Measurements from ENCODE around the gene SOS2. TPM values are rescaled to one million over a fixed set of nuclear protein-coding genes. Genes with fewer than 3 reads are reported as not detected.

SOS2 gene
- polyA plus RNA-seq, 3 donors, result 9.3 to 24.3 (median 12.0) TPM

DNA sequence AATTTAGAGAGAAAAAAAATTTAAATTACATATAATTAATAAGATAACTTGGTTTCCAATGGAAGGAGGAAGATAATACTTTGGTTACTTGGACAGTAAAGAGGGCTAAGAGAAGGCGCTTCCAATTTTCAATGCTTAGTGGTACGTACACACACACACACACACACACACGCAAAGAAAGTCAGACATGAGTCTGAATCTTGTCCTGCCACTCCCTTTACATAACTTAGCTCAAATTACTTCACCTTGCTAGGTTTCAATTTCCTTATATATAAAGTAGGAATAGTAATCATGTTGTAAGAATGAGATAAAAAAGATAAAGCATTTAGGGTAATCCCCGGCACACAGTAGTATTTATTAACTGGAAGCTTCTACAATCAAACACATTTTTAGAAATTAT is 75.3 kb downstream of the SOS2 start:
- H3K9me3 Mint-ChIP-seq, result no peaks in the 10 kb centered on the region
- TF ChIP-seq, protein P1, sequence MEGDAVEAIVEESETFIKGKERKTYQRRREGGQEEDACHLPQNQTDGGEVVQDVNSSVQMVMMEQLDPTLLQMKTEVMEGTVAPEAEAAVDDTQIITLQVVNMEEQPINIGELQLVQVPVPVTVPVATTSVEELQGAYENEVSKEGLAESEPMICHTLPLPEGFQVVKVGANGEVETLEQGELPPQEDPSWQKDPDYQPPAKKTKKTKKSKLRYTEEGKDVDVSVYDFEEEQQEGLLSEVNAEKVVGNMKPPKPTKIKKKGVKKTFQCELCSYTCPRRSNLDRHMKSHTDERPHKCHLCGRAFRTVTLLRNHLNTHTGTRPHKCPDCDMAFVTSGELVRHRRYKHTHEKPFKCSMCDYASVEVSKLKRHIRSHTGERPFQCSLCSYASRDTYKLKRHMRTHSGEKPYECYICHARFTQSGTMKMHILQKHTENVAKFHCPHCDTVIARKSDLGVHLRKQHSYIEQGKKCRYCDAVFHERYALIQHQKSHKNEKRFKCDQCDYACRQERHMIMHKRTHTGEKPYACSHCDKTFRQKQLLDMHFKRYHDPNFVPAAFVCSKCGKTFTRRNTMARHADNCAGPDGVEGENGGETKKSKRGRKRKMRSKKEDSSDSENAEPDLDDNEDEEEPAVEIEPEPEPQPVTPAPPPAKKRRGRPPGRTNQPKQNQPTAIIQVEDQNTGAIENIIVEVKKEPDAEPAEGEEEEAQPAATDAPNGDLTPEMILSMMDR (IDR thresholded peaks at IDR 0.05), result no peak
- peaks cover 57 to 71% of the 10 kb centered on the region in 2 donors for H3K36me3 Mint-ChIP-seq
- H3K27ac Mint-ChIP-seq, result no peak overlapping the region
- H3K27me3 Mint-ChIP-seq (ENCODE audit: low read depth in 3 of 3), result no peaks in the 10 kb centered on the region
- H4K20me1 ChIP-seq (ENCODE audit: insufficient read depth, low read length), result no peaks in the 10 kb centered on the region
- H3K9me3 ChIP-seq (replicated peaks in 1 of 2; ENCODE audit: control insufficient read depth in 1 of 2, insufficient read depth in 1 of 2, low read length in 2 of 2), result no peaks in the 10 kb centered on the region
- no peak overlapping the region for H2AFZ ChIP-seq (ENCODE audit: insufficient read depth, low read depth, low read length, poor library complexity, severe bottlenecking)
- H3K4me3 ChIP-seq (replicated peaks in 1 of 3; ENCODE audit: low read depth in 2 of 3, low read length in 3 of 3), result no peak overlapping the region
- no peaks in the 10 kb centered on the region for H3K27me3 ChIP-seq (ENCODE audit: control insufficient read depth in 2 of 2, insufficient read depth in 2 of 2, low read length in 2 of 2)
- H3K9ac ChIP-seq (ENCODE audit: insufficient read depth, low read length, poor library complexity, severe bottlenecking), result no peak overlapping the region
- H3K4me1 Mint-ChIP-seq, result no peaks in the 10 kb centered on the region
- no peak for DNase-seq
- H3K4me2 ChIP-seq (replicated peaks; ENCODE audit: extremely low read depth, low read length, poor library complexity, severe bottlenecking), result no peak overlapping the region
- H3K4me1 ChIP-seq (ENCODE audit: control insufficient read depth in 1 of 2, insufficient read depth in 2 of 2, low read length in 2 of 2), result no peaks in the 10 kb centered on the region
- peaks cover 88 to 96% of the 10 kb centered on the region in 2 donors for H3K36me3 ChIP-seq (replicated peaks in 1 of 2; ENCODE audit: control insufficient read depth in 1 of 2, insufficient read depth in 2 of 2, low read length in 2 of 2)
- H3K4me3 Mint-ChIP-seq, result no peak overlapping the region
- no peak overlapping the region for H3K27ac ChIP-seq (ENCODE audit: low read depth in 1 of 2, low read length in 2 of 2)
- no peaks in the 10 kb centered on the region for H3K79me2 ChIP-seq (ENCODE audit: insufficient read depth, low read length)
- intact Hi-C loops (cut with micrococcal nuclease), result no loop called here
- no CpG with 5 or more reads among the region's 4 CpGs for WGBS (ENCODE audit: insufficient coverage)

DNA sequence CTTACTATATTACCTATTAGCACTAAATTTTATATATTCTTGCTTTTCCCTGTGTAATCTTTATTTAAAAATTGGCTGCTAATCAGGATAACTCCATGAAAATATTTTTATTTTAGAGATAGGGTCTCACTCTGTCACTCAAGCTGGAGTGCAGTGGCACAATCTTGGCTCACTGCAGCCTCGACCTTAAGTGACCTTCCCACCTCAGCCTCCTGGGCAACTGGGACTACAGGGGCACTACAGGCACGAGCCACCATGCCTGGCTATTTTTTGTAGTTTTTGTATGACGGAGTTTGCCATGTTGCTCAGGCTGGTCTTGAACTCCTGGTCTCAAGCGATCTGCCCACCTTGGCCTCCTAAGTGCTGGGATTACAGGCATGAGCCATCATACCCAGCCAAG is 82.6 kb downstream of the SOS2 start:
- H3K4me3 ChIP-seq (replicated peaks in 1 of 3; ENCODE audit: low read depth in 2 of 3, low read length in 3 of 3), result no peak overlapping the region
- H2AFZ ChIP-seq (ENCODE audit: insufficient read depth, low read depth, low read length, poor library complexity, severe bottlenecking), result no peak overlapping the region
- H4K20me1 ChIP-seq (ENCODE audit: insufficient read depth, low read length), result peaks cover 3% of the 10 kb centered on the region
- no CpG with 5 or more reads among the region's 4 CpGs for WGBS (ENCODE audit: insufficient coverage)
- no peaks in the 10 kb centered on the region for H3K27me3 ChIP-seq (ENCODE audit: control insufficient read depth in 2 of 2, insufficient read depth in 2 of 2, low read length in 2 of 2)
- no peaks in the 10 kb centered on the region for H3K4me1 ChIP-seq (ENCODE audit: control insufficient read depth in 1 of 2, insufficient read depth in 2 of 2, low read length in 2 of 2)
- TF ChIP-seq, protein P1 (IDR thresholded peaks at IDR 0.05), result no peak
- intact Hi-C loops (cut with micrococcal nuclease), result no loop called here
- H3K9me3 ChIP-seq (replicated peaks in 1 of 2; ENCODE audit: control insufficient read depth in 1 of 2, insufficient read depth in 1 of 2, low read length in 2 of 2), result no peaks in the 10 kb centered on the region
- Mint-ChIP-seq H3K9me3 (no peaks in the 10 kb centered on the region), H3K4me1 (no peaks in the 10 kb centered on the region), H3K27me3 (ENCODE audit: low read depth in 3 of 3) (no peaks in the 10 kb centered on the region), H3K4me3 (no peak overlapping the region), H3K27ac (peak overlapping the region in 1 of 7 donors; percentile 26), H3K36me3 (peaks cover 57 to 80% of the 10 kb centered on the region in 2 donors)
- no peaks in the 10 kb centered on the region for H3K79me2 ChIP-seq (ENCODE audit: insufficient read depth, low read length)
- no peak overlapping the region for H3K4me2 ChIP-seq (replicated peaks; ENCODE audit: extremely low read depth, low read length, poor library complexity, severe bottlenecking)
- no peak overlapping the region for H3K9ac ChIP-seq (ENCODE audit: insufficient read depth, low read length, poor library complexity, severe bottlenecking)
- H3K36me3 ChIP-seq (replicated peaks in 1 of 2; ENCODE audit: control insufficient read depth in 1 of 2, insufficient read depth in 2 of 2, low read length in 2 of 2), result peaks cover 70 to 91% of the 10 kb centered on the region in 2 donors
- no peak overlapping the region for H3K27ac ChIP-seq (ENCODE audit: low read depth in 1 of 2, low read length in 2 of 2)
- no peak for DNase-seq

All from CD14-positive monocyte (primary cell).